Naive thymus-derived CD4-positive, alpha-beta T cell (primary cell): ENCODE results near the gene IDH3A. TPM values are rescaled to one million over a fixed set of nuclear protein-coding genes. Genes with fewer than 3 reads are reported as not detected.

Experiments used
- ATAC-seq: fragments of 150-1000 bp; cut with Tn5 transposase; 2 replicates; pipeline ENCODE4 v1.10.0; 2021; ENCODE audit warnings: mild to moderate bottlenecking, moderate library complexity
- CTCF ChIA-PET: fragments of 350-600 bp; sonication (Branson Sonifier 250); formaldehyde crosslinking; loops from one replicate; lab custom pipeline; 2021; ENCODE audit warnings: antibody characterized with exemption; lab: Charles Lee
- POLR2A ChIA-PET: fragments of 350-600 bp; sonication (Branson Sonifier 250); formaldehyde crosslinking; loops from one replicate; lab custom pipeline; 2021; ENCODE audit warnings: antibody characterized with exemption, inconsistent platforms; lab: Charles Lee
- DNase-seq, 9 donors: peaks; one replicate each; pipeline versions ENCODE4 v3.0.0 to v3.0.0-alpha.2; 2020 to 2022; ENCODE audit warnings: mixed read lengths in 1 of 9
- H3K27ac ChIP-seq: one replicate; pipeline ENCODE4 v1.7.0; 2013; ENCODE audit warnings: mild to moderate bottlenecking, low read depth, low read length, moderate library complexity
- H3K27me3 ChIP-seq, 2 donors: one replicate each; pipeline ENCODE4 v1.7.0; 2013; ENCODE audit warnings: low read length in 2 of 2, mild to moderate bottlenecking in 2 of 2, moderate library complexity in 2 of 2; ENCODE audit not compliant: control insufficient read depth in 2 of 2, insufficient read depth in 2 of 2
- H3K36me3 ChIP-seq, 3 experiments: 1 replicate in 2 of 3; 2 replicates in 1 of 3; pipeline ENCODE4 v1.7.0; 2013; ENCODE audit warnings: low read length in 3 of 3, mild to moderate bottlenecking in 3 of 3, moderate library complexity in 1 of 3; ENCODE audit not compliant: insufficient read depth in 3 of 3, control insufficient read depth in 2 of 3
- H3K4me1 ChIP-seq, 2 donors: one replicate each; pipeline ENCODE4 v1.7.0; 2013; ENCODE audit warnings: low read length in 2 of 2, mild to moderate bottlenecking in 2 of 2, moderate library complexity in 1 of 2; ENCODE audit not compliant: control insufficient read depth in 2 of 2, insufficient read depth in 2 of 2
- H3K4me3 ChIP-seq: 2 replicates; pipeline ENCODE4 v1.7.0; 2013; ENCODE audit warnings: mild to moderate bottlenecking, low read length
- H3K9me3 ChIP-seq, 3 experiments: 1 replicate in 2 of 3; 2 replicates in 1 of 3; pipeline ENCODE4 v1.7.0; 2013; ENCODE audit warnings: low read length in 3 of 3; ENCODE audit not compliant: control insufficient read depth in 2 of 3
- H3K27ac Mint-ChIP-seq, 9 donors: one replicate each; pipeline ENCODE4 v1.8.0; 2020 to 2022; ENCODE audit warnings: mixed read lengths in 9 of 9, mild to moderate bottlenecking in 8 of 9, moderate library complexity in 5 of 9, inconsistent platforms in 2 of 9
- H3K27me3 Mint-ChIP-seq, 5 donors: one replicate each; pipeline ENCODE4 v1.8.0; 2021 to 2022; ENCODE audit warnings: mixed read lengths in 5 of 5, mild to moderate bottlenecking in 1 of 5
- H3K36me3 Mint-ChIP-seq, 5 donors: one replicate each; pipeline ENCODE4 v1.8.0; 2020 to 2022; ENCODE audit warnings: mixed read lengths in 5 of 5, mild to moderate bottlenecking in 3 of 5, inconsistent platforms in 1 of 5
- H3K4me1 Mint-ChIP-seq, 7 donors: one replicate each; pipeline ENCODE4 v1.8.0; 2020 to 2022; ENCODE audit warnings: mixed read lengths in 7 of 7, mild to moderate bottlenecking in 3 of 7, inconsistent platforms in 1 of 7
- H3K4me3 Mint-ChIP-seq, 10 donors: one replicate each; pipeline ENCODE4 v1.8.0; 2020 to 2022; ENCODE audit warnings: mild to moderate bottlenecking in 10 of 10, mixed read lengths in 10 of 10, moderate library complexity in 6 of 10, inconsistent platforms in 2 of 10
- H3K9me3 Mint-ChIP-seq, 11 donors: one replicate each; pipeline ENCODE4 v1.8.0; 2020 to 2022; ENCODE audit warnings: mixed read lengths in 11 of 11, mild to moderate bottlenecking in 4 of 11, inconsistent platforms in 1 of 11, moderate library complexity in 1 of 11
- intact Hi-C, 2 donors: fragments of 100-400 bp; cut with micrococcal nuclease; formaldehyde crosslinking; loops; one replicate each; pipeline ENCODE4 v1.15.1; 2023
- polyA plus RNA-seq, 2 donors: library from polyadenylated mRNA; unstranded; fragments of 300-500 nt; fragmentation: Illumina TruSeq; gene quantifications; one replicate each; pipeline ENCODE4 v1.2.3, GENCODE V29; 2021
- total RNA-seq, 6 experiments: library from RNA in 5 of 6; stranded (reverse) in 5 of 6; gene quantifications; 1 replicate in 5 of 6; 2 replicates in 1 of 6; pipeline ENCODE4 v1.2.3 and lab custom pipeline; 2021 to 2026

IDH3A gene
- total and polyA plus RNA-seq, 7 experiments from 2014 or later = 40.5 to 105 (median 57.4) TPM

DNA sequence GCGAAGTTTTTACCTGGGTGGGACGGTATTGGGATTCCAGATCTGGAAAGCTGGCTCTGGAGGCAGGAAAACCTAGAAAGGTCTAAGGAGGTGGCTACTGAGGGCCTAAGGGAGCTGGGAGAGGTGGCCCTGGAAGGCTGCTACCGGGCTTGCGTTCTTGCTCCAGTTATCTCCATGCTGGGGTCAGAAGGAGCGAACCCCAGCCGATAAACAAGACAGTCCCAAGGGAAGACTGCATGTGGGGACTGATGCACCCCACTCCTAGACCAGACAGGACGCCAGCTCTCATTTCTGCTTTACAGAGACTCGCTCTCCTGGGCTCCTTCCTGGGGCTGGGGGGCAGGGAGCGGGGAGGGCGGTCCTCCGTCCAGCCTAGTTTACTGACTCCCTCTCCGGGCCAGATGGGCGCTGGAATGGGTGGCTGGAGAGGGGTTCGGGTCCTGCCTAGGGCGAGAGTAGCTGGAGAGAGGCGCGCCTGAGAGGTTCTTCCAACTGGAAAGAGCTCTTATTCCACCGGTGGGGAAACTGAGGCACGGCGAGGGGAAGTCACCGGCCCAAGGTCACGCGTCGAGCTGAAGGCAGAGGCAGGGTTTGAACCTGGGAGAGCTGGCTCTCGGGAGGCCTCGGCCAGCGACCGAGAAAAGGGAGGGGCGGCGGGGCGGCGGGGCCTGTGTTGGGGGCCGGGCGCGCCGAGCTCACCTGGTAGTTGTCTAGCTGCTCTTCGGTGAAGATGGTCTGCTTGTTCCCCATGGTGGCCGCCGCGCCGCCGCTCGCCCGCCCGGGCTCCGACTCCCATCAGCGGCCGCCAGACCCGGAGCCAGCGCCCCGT lies 18.5 kb upstream of the IDH3A start:
- Mint-ChIP-seq H3K27ac (peak overlapping the region; percentile 68 to 93 (median 85)), H3K9me3 (peaks cover 0 to 2% (median 0%) of the 10 kb centered on the region in 11 donors), H3K4me1 (peaks cover 9 to 37% (median 21%) of the 10 kb centered on the region in 7 donors), H3K4me3 (peak overlapping the region; percentile 58 to 87 (median 82)), H3K27me3 (peaks cover 0 to 2% (median 0%) of the 10 kb centered on the region in 5 donors), H3K36me3 (peaks cover 0 to 4% (median 0%) of the 10 kb centered on the region in 5 donors)
- CTCF ChIA-PET = interaction anchor here (0.7 to 4.9 kb wide), 14 partner anchors 13 to 275 kb away, joined by 3 to 38 read pairs (median 4); no protein-coding TSS in a partner anchor
- POLR2A ChIA-PET = interaction anchor here (0.5 to 1.9 kb wide), 5 partner anchors 16 to 169 kb away, joined by 3 to 9 read pairs (median 5); partner anchors contain the start of genes IDH3A and SKIC8
- intact Hi-C loops = loop anchor here (1.0 to 5.0 kb wide), 8 partner anchors 17 to 112 kb away; partner anchors contain the start of gene IDH3A (in 2 of the 2)
- ATAC-seq = peak; percentile 58
- Histone ChIP-seq H3K36me3 (no peaks in the 10 kb centered on the region), H3K9me3 (no peaks in the 10 kb centered on the region), H3K27ac (peak overlapping the region; percentile 29), H3K27me3 (no peaks in the 10 kb centered on the region), H3K4me1 (peaks cover 10 to 11% of the 10 kb centered on the region in 2 donors), H3K4me3 (no peak overlapping the region)
- peak in 2 of 9 donors; percentile 12 to 35 for DNase-seq

DNA sequence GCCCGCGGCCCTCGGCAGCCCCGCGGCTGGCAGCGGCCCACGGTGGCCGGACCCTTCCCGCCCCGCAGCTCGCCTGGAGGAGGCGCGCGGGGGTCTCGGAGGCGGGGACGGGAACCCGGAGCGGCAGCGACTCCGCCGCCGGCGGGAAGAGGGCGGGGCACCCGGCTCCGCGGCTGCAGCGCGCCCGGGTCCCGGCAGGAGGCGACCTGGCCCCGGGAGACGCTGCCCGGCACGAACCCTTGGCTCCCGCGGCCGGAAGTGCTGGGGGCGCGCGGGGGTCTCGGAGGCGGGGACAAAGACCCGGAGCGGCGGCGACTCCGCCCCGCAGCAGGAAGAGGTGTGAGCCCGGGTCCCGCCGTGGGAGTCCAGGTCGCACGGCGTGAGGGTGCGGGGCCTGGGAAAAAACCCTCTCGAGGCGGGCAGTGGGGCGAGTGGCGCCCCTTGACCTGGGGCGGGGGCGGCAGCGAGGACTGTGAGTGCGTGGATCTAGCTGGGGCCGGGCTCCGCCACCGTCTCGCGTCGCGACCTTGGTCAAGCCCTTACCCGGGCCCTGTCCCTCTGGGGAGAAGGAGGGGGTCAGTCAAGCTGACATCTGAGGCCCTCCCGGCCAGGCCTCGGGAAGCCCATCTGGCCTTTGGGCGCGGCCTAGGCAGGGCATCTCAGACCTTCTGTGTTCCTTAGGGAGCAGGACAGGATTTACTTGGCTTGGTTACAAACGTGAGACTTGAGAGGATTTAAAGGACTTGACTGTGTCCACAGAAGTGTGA lies 17.7 kb upstream of the IDH3A start, which contains the start of gene CIB2:
CIB2 (minus strand) TSS at position 151 of the 767 bp plus-strand sequence. CDS start 230 bp downstream, outside the sequence.
- CTCF ChIA-PET = interaction anchor here (0.7 to 4.9 kb wide), 11 partner anchors 13 to 274 kb away, joined by 3 to 38 read pairs (median 5); no protein-coding TSS in a partner anchor
- Histone ChIP-seq H3K27me3 (no peaks in the 10 kb centered on the region), H3K9me3 (no peaks in the 10 kb centered on the region), H3K36me3 (no peaks in the 10 kb centered on the region), H3K4me1 (peaks cover 10 to 11% of the 10 kb centered on the region in 2 donors), H3K4me3 (peak within 1 kb of the TSS; percentile 74), H3K27ac (peak within 1 kb of the TSS; percentile 86)
- ATAC-seq = peak; percentile 90
- H3K9me3 Mint-ChIP-seq = peaks cover 0 to 2% (median 0%) of the 10 kb centered on the region in 11 donors
- H3K27me3 Mint-ChIP-seq = peaks cover 0 to 2% (median 0%) of the 10 kb centered on the region in 5 donors
- peak within 1 kb of the TSS; percentile 80 to 89 (median 84) for H3K4me3 Mint-ChIP-seq
- POLR2A ChIA-PET = interaction anchor here (0.7 to 2.3 kb wide), 7 partner anchors 15 to 168 kb away, joined by 3 to 9 read pairs (median 5); partner anchors contain the start of genes IDH3A and SKIC8
- H3K4me1 Mint-ChIP-seq = peaks cover 10 to 37% (median 21%) of the 10 kb centered on the region in 7 donors
- peak within 1 kb of the TSS; percentile 68 to 93 (median 89) for H3K27ac Mint-ChIP-seq
- peak; percentile 67 to 90 (median 78) for DNase-seq
- peaks cover 0 to 4% (median 0%) of the 10 kb centered on the region in 5 donors for H3K36me3 Mint-ChIP-seq
- intact Hi-C loops = loop anchor here (1.0 to 5.0 kb wide), 8 partner anchors 18 to 111 kb away; partner anchors contain the start of gene IDH3A (in 2 of the 2)

DNA sequence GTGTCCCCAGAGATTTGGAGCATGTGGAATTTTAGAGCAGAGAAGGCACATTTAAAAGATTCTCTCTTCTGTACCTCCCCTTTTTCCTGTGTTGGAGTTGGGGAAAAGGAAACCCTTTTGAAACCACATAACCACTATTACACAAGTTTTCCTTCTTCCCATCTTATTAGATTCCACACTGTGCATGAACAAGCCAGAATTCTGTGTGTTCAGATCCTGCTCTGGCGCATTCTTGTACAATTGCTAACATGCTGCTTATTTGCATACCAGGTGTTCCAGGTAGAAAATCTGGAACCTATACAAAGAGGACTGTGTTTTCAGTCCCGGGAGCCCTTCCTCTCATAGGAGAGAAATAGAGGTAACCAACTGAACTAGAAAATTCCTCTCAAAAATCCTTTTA lies 15.4 kb upstream of the IDH3A start:
- Mint-ChIP-seq H3K36me3 (peaks cover 0 to 4% (median 0%) of the 10 kb centered on the region in 5 donors), H3K4me1 (peaks cover 8 to 34% (median 21%) of the 10 kb centered on the region in 7 donors), H3K9me3 (peaks cover 0 to 2% (median 0%) of the 10 kb centered on the region in 11 donors), H3K27ac (peak overlapping the region in 1 of 9 donors; percentile 90), H3K27me3 (peaks cover 0 to 2% (median 0%) of the 10 kb centered on the region in 5 donors), H3K4me3 (peak overlapping the region in 2 of 10 donors; percentile 4 to 23)
- H3K36me3 ChIP-seq = no peaks in the 10 kb centered on the region
- ATAC-seq = no peak
- POLR2A ChIA-PET = interaction anchor here (0.7 to 2.3 kb wide), 3 partner anchors 10 to 100 kb away, joined by 3 to 5 read pairs (median 3); partner anchors contain the start of gene IDH3A
- H3K4me3 ChIP-seq = no peak overlapping the region
- H3K27me3 ChIP-seq = no peaks in the 10 kb centered on the region
- CTCF ChIA-PET = interaction anchor here (0.7 kb wide), 1 partner anchor 59 kb away, joined by 3 read pairs; no protein-coding TSS in a partner anchor
- DNase-seq = no peak
- H3K27ac ChIP-seq = no peak overlapping the region
- peaks cover 10 to 11% of the 10 kb centered on the region in 2 donors for H3K4me1 ChIP-seq
- no peaks in the 10 kb centered on the region for H3K9me3 ChIP-seq
- intact Hi-C loops = loop anchor here (5.0 kb wide), 3 partner anchors 34 to 108 kb away; no protein-coding TSS in a partner anchor

DNA sequence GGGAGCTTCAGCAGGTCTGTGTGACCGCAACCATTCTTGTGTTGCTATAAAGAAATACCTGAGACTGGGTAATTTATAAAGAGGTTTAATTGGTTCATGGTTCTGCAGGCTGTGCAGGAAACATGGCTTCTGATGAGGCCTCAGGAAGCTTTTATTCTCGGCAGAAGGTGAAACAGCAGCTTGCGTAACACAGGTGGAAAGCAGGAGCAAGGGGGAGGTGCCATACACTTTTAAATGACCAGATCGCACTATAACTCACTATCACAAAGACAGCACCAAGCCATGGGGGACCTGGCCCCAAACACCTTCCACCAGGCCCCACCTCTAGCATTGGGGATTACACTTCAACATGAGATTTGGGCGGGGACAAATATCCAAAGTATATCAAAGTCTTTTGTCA lies 9.6 kb upstream of the IDH3A start:
- H3K4me3 ChIP-seq = no peak overlapping the region
- no peak overlapping the region for H3K27ac ChIP-seq
- no peaks in the 10 kb centered on the region for H3K36me3 ChIP-seq
- H3K4me1 ChIP-seq = no peaks in the 10 kb centered on the region
- peak overlapping the region in 1 of 9 donors; percentile 20 for H3K27ac Mint-ChIP-seq
- DNase-seq (no peak), ATAC-seq (no peak)
- intact Hi-C loops = no loop called here
- no peaks in the 10 kb centered on the region for H3K9me3 Mint-ChIP-seq
- POLR2A ChIA-PET = interaction anchor here (0.5 to 2.4 kb wide), 2 partner anchors 9 to 44 kb away, joined by 3 to 13 read pairs; partner anchors contain the start of gene IDH3A
- CTCF ChIA-PET = interaction anchor here (1.1 kb wide), 1 partner anchor 56 kb away, joined by 5 read pairs; no protein-coding TSS in a partner anchor
- no peaks in the 10 kb centered on the region for H3K27me3 ChIP-seq
- H3K27me3 Mint-ChIP-seq = no peaks in the 10 kb centered on the region
- no peak overlapping the region for H3K4me3 Mint-ChIP-seq
- peaks cover 0 to 1% (median 0%) of the 10 kb centered on the region in 7 donors for H3K4me1 Mint-ChIP-seq
- no peaks in the 10 kb centered on the region for H3K36me3 Mint-ChIP-seq
- no peaks in the 10 kb centered on the region for H3K9me3 ChIP-seq

DNA sequence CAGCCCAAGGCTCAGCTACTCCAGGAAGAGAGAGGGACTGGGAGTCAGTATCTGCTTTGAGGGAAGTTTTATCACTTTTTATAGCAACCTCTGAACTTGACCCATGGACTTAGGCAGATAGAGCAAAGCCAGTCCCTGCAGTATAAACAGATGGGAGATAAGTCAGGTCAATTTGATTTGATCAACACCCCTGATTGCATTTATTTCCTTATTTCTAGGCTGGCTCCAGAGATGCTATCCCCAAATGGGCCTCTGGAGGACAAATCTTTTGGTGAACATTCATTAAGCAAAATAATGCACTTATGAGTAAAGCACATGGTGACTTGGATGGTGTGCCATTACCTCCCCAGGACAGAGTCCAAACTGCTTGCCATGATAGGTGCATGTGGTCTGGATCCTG lies 8.9 kb upstream of the IDH3A start:
- no peak for DNase-seq
- intact Hi-C loops = no loop called here
- no peaks in the 10 kb centered on the region for H3K9me3 ChIP-seq

More for the DNA sequence above, 8.9 kb upstream of the IDH3A start:
- Histone ChIP-seq H3K4me1 (no peaks in the 10 kb centered on the region), H3K27ac (no peak overlapping the region), H3K4me3 (no peak overlapping the region), H3K36me3 (no peaks in the 10 kb centered on the region), H3K27me3 (no peaks in the 10 kb centered on the region)
- Mint-ChIP-seq H3K9me3 (no peaks in the 10 kb centered on the region), H3K27me3 (no peaks in the 10 kb centered on the region), H3K36me3 (no peaks in the 10 kb centered on the region), H3K4me3 (no peak overlapping the region), H3K27ac (peak overlapping the region in 1 of 9 donors; percentile 47), H3K4me1 (peaks cover 0 to 1% (median 0%) of the 10 kb centered on the region in 7 donors)
- ChIA-PET POLR2A (interaction anchor here (2.4 kb wide), 1 partner anchor 8 kb away, joined by 13 read pairs; the partner anchor contains the start of gene IDH3A), CTCF (no interaction called here)
- ATAC-seq = no peak
